K562 (cell line): ENCODE data around the gene ETV3.

Source experiments
- BRF1 ChIP-seq: IDR thresholded peaks from 3 replicates; pipeline ENCODE4 v1.6.1; 2011; ENCODE audit warnings: borderline replicate concordance, mild to moderate bottlenecking; ENCODE audit not compliant: insufficient read length; ENCODE audit errors: extremely low read depth
- EGR1 ChIP-seq: fragments of 450-650 bp; conservative IDR thresholded peaks from 2 replicates; pipeline ENCODE4 v1.6.1; 2017; ENCODE audit warnings: mild to moderate bottlenecking
- SAFB ChIP-seq: fragments of 200-400 bp; formaldehyde crosslinking; IDR thresholded peaks from 2 replicates; pipeline ENCODE4 v1.6.1; 2017; ENCODE audit warnings: low read depth, low read length, borderline replicate concordance
- ZBTB40 ChIP-seq, 2 experiments: fragments of 450-650 bp in 1 of 2; sonication (generic) in 1 of 2; formaldehyde crosslinking in 1 of 2; IDR thresholded peaks; 2 replicates each; pipeline versions ENCODE4 v1.7.1 to v1.9.0; 2016 to 2022; ENCODE audit warnings: inconsistent platforms in 1 of 2, mild to moderate bottlenecking in 1 of 2, missing genetic modification reagents in 1 of 2
- ZNF217 ChIP-seq: sonication (generic); formaldehyde crosslinking; IDR thresholded peaks from 2 replicates; pipeline ENCODE4 v1.8.0; 2022; ENCODE audit warnings: mild to moderate bottlenecking, missing genetic modification reagents
- ZNF274 ChIP-seq: IDR thresholded peaks from 2 replicates; pipeline ENCODE4 v1.6.1; 2011; ENCODE audit warnings: low read depth, mild to moderate bottlenecking, low read length, moderate library complexity, borderline replicate concordance
- TF ChIP-seq, protein P1 (sequence below): conservative IDR thresholded peaks from 2 replicates; pipeline ENCODE4 v1.6.1; 2011; ENCODE audit warnings: low read depth, mild to moderate bottlenecking, low read length; ENCODE audit not compliant: control insufficient read depth
- TF ChIP-seq, protein P2 (sequence below), 3 experiments: IDR thresholded peaks in 2 of 3; conservative IDR thresholded peaks in 1 of 3; 2 replicates each; pipeline ENCODE4 v1.5.1; 2011 to 2012; ENCODE audit warnings: low read length in 3 of 3, mild to moderate bottlenecking in 3 of 3, control low read depth in 2 of 3, improper control_type of control experiment in 1 of 3, inconsistent platforms in 1 of 3, low read depth in 1 of 3, mixed read lengths in 1 of 3, moderate library complexity in 1 of 3; ENCODE audit not compliant: insufficient read depth in 2 of 3
- TF ChIP-seq, protein P3 (sequence below): sonication (generic); formaldehyde crosslinking; IDR thresholded peaks from 2 replicates; pipeline ENCODE4 v1.5.0; 2020; ENCODE audit warnings: missing genetic modification reagents
- TF ChIP-seq, protein P4 (sequence below): fragments of 150-350 bp; conservative IDR thresholded peaks from 2 replicates; pipeline ENCODE4 v1.6.1; 2014; ENCODE audit warnings: low read length

GRCh38 chr1:157124855-157125254, 13.3 kb downstream of the ETV3 start:
- TF ChIP-seq SAFB (no peak), ZBTB40 (IDR thresholded peaks at IDR 0.05) (no peak), ZBTB40 (CRISPR knock-in tag; IDR thresholded peaks at IDR 0.05) (no peak), ZNF274 (no peak), ZNF217 (CRISPR knock-in tag) (no peak), BRF1 (no peak), EGR1 (no peak)
- TF ChIP-seq, protein P1, sequence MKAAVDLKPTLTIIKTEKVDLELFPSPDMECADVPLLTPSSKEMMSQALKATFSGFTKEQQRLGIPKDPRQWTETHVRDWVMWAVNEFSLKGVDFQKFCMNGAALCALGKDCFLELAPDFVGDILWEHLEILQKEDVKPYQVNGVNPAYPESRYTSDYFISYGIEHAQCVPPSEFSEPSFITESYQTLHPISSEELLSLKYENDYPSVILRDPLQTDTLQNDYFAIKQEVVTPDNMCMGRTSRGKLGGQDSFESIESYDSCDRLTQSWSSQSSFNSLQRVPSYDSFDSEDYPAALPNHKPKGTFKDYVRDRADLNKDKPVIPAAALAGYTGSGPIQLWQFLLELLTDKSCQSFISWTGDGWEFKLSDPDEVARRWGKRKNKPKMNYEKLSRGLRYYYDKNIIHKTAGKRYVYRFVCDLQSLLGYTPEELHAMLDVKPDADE = no peak
- TF ChIP-seq, protein P2, sequence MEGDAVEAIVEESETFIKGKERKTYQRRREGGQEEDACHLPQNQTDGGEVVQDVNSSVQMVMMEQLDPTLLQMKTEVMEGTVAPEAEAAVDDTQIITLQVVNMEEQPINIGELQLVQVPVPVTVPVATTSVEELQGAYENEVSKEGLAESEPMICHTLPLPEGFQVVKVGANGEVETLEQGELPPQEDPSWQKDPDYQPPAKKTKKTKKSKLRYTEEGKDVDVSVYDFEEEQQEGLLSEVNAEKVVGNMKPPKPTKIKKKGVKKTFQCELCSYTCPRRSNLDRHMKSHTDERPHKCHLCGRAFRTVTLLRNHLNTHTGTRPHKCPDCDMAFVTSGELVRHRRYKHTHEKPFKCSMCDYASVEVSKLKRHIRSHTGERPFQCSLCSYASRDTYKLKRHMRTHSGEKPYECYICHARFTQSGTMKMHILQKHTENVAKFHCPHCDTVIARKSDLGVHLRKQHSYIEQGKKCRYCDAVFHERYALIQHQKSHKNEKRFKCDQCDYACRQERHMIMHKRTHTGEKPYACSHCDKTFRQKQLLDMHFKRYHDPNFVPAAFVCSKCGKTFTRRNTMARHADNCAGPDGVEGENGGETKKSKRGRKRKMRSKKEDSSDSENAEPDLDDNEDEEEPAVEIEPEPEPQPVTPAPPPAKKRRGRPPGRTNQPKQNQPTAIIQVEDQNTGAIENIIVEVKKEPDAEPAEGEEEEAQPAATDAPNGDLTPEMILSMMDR (IDR thresholded peaks at IDR 0.05 in 2 of 3, conservative IDR thresholded peaks at IDR 0.05 in 1 of 3; ENCODE audit: insufficient read depth in 2 of 3, low read depth in 1 of 3, low read length in 3 of 3) = 0 out of 6 replicates have a peak, but pooled peaks of 1 of the 3 experiments have one; percentile 17
- TF ChIP-seq, protein P3, sequence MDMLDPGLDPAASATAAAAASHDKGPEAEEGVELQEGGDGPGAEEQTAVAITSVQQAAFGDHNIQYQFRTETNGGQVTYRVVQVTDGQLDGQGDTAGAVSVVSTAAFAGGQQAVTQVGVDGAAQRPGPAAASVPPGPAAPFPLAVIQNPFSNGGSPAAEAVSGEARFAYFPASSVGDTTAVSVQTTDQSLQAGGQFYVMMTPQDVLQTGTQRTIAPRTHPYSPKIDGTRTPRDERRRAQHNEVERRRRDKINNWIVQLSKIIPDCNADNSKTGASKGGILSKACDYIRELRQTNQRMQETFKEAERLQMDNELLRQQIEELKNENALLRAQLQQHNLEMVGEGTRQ (CRISPR knock-in tag) = no peak
- TF ChIP-seq, protein P4, sequence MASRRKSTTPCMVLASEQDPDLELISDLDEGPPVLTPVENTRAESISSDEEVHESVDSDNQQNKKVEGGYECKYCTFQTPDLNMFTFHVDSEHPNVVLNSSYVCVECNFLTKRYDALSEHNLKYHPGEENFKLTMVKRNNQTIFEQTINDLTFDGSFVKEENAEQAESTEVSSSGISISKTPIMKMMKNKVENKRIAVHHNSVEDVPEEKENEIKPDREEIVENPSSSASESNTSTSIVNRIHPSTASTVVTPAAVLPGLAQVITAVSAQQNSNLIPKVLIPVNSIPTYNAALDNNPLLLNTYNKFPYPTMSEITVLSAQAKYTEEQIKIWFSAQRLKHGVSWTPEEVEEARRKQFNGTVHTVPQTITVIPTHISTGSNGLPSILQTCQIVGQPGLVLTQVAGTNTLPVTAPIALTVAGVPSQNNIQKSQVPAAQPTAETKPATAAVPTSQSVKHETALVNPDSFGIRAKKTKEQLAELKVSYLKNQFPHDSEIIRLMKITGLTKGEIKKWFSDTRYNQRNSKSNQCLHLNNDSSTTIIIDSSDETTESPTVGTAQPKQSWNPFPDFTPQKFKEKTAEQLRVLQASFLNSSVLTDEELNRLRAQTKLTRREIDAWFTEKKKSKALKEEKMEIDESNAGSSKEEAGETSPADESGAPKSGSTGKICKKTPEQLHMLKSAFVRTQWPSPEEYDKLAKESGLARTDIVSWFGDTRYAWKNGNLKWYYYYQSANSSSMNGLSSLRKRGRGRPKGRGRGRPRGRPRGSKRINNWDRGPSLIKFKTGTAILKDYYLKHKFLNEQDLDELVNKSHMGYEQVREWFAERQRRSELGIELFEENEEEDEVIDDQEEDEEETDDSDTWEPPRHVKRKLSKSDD = no peak
